ENCODE results near the gene USH2A. TPM values are rescaled to one million over a fixed set of nuclear protein-coding genes. Genes with fewer than 3 reads are reported as not detected.
"Not testable (repeated sequence)": the region's sequence is repeated elsewhere in the genome, so short reads cannot be mapped to it uniquely, and the experiment has no call there.

USH2A gene
- total RNA-seq, 2 donors from 2014 or later = not detected

DNA sequence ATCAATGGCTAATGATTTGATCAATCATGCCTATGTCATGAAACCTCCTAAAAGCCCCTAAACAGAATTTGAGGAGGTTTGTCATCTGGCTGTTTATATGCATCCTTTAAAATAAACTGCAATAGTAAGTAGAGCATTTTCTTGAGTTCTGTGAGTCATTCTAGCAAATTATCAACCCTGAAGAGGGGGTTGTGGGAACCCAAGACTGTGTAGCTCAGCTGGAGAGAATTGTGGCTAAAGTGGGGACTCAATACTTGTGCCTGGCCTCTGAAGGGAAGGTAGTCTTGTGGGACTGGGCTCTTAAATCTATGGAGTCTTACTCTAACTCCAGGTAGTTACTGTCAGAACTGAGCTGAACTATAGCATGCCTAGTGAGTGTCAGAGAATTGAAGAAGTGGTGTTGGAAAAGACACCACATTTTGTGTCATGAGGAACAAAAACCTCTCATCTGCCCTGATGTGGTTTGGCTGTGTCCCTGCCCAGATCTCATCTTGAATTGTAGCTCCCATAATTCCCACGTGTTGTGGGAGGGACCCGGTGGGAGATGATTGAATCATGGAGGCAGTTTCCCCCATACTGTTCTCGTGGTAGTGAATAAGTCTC, 402.4 kb downstream of the USH2A start:
- H3K27me3 Mint-ChIP-seq = no peaks in the 10 kb centered on the region
- H3K4me3 Mint-ChIP-seq = no peak overlapping the region
- no peaks in the 10 kb centered on the region for H3K36me3 Mint-ChIP-seq (ENCODE audit: low read depth)
- no peaks in the 10 kb centered on the region for H3K4me1 Mint-ChIP-seq
- no peak overlapping the region for H3K27ac Mint-ChIP-seq
- ATAC-seq (replicated peaks) = no peak
- H3K9me3 Mint-ChIP-seq = peaks cover 29% of the 10 kb centered on the region

DNA sequence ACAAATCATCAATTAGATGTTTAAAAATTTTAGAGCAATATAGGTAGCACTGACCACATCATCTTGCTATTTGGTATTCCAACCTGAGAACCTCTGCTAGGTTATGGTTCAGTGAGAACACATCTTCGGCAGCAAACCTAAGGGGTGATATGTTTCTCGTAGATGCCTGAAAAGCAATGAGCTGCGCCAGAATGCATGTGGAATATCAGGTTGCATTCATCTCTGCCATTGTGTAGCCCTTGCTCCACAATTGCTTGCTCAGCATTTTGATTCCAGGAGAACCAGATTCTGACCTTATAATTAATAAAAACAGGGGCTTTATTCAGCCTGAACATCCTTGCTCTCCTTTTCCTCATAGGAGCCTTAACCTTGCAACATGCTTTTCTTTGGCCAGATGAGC, 408.1 kb downstream of the USH2A start:
- Mint-ChIP-seq H3K27ac (no peak overlapping the region), H3K27me3 (no peaks in the 10 kb centered on the region), H3K4me3 (no peak overlapping the region), H3K9me3 (peaks cover 32% of the 10 kb centered on the region), H3K36me3 (ENCODE audit: low read depth) (no peaks in the 10 kb centered on the region), H3K4me1 (no peaks in the 10 kb centered on the region)
- no peak for ATAC-seq (replicated peaks)

DNA sequence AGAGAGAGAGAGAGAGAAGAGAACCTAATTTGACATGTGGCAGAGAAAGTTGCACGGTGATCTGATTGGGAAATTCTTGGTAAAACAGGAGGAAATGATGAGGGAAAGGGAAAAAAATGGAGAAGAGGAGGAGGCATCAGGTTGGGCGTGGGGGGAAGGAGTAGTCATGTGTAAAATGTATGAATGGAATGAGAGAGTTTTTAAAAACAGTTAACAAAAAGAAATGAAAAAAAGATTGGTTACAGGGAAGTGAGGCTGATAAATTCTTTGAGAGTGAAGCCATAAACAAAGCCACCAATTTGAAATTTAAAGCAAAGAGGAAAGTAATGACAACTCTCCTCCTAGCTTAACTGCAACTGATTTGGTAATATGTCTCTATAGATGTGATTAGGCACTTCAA, 409.2 kb downstream of the USH2A start:
- H3K27me3 Mint-ChIP-seq = no peaks in the 10 kb centered on the region
- no peak overlapping the region for H3K4me3 Mint-ChIP-seq
- H3K9me3 Mint-ChIP-seq = peaks cover 34% of the 10 kb centered on the region
- no peak overlapping the region for H3K27ac Mint-ChIP-seq
- no peaks in the 10 kb centered on the region for H3K4me1 Mint-ChIP-seq
- ATAC-seq (replicated peaks) = no peak
- no peaks in the 10 kb centered on the region for H3K36me3 Mint-ChIP-seq (ENCODE audit: low read depth)

DNA sequence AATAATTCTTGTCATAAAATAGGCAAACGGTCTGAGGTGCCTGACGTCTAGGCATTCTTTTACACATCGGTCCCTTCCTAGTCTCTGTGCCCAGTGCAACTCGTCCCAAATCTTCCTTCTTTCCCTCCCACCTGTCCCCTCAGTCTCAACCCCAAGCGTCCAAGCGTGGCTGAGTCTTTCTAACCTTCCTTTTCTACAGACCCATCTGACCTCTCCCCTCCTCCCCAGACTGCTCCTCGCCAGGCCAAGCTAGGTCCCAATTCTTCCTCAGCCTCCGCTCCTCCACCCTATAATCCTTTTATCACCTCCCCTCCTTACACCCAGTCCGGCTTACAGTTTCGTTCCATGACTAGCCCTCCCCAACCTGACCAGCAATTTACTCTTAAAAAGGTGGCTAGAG, 413.8 kb downstream of the USH2A start:
- ATAC-seq (replicated peaks); H3K36me3 Mint-ChIP-seq (ENCODE audit: low read depth); H3K27ac Mint-ChIP-seq; H3K27me3 Mint-ChIP-seq; H3K4me1 Mint-ChIP-seq; H3K4me3 Mint-ChIP-seq: not testable (repeated sequence)
- peaks cover 32% of the 10 kb centered on the region for H3K9me3 Mint-ChIP-seq

DNA sequence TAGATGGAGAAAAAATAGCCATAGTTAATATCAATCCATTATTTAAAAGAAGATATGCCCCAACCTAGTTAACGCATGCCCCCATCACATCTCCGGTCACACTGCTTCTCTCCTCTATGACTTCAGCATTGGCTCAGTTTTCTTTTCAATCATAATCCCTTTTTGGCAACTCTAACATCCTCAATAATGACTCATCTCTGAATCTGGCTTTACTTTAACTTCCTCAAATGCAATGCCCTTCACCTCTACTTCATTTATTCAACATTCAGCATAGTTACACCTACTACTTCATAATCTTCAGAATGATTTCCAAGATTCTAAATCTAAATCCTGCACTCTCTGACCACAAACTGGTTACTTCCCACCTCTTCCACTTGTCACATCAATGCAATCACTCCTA, 417.3 kb downstream of the USH2A start:
- no peak overlapping the region for H3K4me3 Mint-ChIP-seq
- ATAC-seq (replicated peaks) = no peak
- no peaks in the 10 kb centered on the region for H3K4me1 Mint-ChIP-seq
- H3K27me3 Mint-ChIP-seq = no peaks in the 10 kb centered on the region
- H3K27ac Mint-ChIP-seq = no peak overlapping the region
- H3K36me3 Mint-ChIP-seq (ENCODE audit: low read depth) = no peaks in the 10 kb centered on the region
- H3K9me3 Mint-ChIP-seq = peaks cover 19% of the 10 kb centered on the region

DNA sequence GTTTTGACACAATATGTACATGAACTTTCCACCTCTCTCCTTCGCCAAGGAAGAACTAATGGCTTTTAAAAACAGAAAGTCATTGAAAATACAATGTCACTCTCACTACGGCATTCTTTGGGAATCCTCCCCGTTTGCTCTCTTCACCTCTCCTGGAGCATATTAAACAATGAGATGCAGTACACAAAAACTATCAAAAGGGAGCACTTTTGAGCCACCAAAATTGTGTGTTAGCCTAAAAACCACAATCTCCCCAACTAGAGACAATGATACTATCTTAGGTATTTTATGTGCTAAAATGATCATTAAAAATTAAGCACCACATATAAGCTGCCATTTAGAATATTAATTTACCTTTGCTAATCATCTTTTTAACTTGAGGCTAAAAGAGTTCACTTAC, 430.6 kb downstream of the USH2A start:
- H3K36me3 Mint-ChIP-seq (ENCODE audit: low read depth) = no peaks in the 10 kb centered on the region
- no peak for ATAC-seq (replicated peaks)
- H3K4me1 Mint-ChIP-seq = no peaks in the 10 kb centered on the region
- no peak overlapping the region for H3K27ac Mint-ChIP-seq
- no peak overlapping the region for H3K4me3 Mint-ChIP-seq
- no peaks in the 10 kb centered on the region for H3K27me3 Mint-ChIP-seq
- peaks cover 9% of the 10 kb centered on the region for H3K9me3 Mint-ChIP-seq

DNA sequence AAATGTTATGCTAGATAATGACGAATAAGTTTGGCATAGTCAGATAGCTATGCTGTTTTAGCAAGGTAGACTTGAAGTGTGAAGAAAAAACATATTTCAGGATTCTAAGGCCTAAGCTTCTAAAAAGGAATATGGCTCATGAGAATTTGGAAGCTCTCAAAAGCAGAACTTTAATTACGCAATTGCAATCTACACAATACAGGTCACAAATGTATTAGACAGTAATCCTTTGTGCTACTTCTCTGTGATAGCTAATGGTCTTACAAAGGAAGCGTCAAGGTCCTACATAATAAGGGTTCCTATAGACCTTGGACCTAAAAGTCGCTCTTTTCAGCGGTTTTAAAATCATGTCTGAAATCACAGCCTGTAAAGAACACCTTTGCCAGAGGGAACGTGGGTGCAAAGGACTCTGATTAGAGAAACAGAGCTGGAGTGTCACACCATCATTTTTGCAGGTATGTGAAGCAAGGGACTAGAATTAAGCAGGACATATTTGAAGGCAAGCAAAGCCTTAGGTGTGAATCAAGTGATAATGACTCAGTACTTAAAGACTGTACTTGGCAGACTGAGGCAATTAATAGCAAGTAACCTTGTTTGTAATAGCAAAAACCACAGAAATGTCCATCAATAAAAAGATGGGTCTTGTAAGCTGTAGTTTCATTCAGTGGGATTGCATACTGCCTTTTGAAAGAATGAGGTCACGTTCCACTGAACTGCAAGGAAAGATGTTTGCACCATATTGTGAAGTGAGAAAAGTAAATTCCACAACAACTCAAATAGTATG, 436.0 kb downstream of the USH2A start:
- Mint-ChIP-seq H3K27ac (no peak overlapping the region), H3K36me3 (ENCODE audit: low read depth) (no peaks in the 10 kb centered on the region), H3K4me3 (no peak overlapping the region), H3K27me3 (no peaks in the 10 kb centered on the region), H3K9me3 (peaks cover 9% of the 10 kb centered on the region), H3K4me1 (no peaks in the 10 kb centered on the region)
- no peak for ATAC-seq (replicated peaks)

DNA sequence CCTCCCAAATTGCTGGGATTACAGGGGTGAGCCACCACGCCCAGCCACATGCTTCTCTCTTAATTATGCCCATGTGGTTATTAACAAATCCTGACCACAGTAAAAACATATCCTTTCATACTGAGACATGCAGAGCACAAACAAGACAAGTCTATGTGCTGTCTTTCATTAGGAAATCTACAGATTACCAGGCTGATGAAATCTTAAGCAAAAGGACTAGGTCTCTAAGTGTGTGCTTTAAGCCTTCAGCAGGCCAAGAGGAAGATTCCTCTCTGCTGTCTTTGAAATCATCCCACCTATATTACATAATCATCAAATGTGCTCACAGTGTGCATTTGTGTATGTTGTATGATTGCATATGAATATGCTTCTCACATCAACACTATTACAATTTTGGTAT, 436.8 kb downstream of the USH2A start:
- Mint-ChIP-seq H3K36me3 (ENCODE audit: low read depth) (no peaks in the 10 kb centered on the region), H3K9me3 (peaks cover 9% of the 10 kb centered on the region)

DNA sequence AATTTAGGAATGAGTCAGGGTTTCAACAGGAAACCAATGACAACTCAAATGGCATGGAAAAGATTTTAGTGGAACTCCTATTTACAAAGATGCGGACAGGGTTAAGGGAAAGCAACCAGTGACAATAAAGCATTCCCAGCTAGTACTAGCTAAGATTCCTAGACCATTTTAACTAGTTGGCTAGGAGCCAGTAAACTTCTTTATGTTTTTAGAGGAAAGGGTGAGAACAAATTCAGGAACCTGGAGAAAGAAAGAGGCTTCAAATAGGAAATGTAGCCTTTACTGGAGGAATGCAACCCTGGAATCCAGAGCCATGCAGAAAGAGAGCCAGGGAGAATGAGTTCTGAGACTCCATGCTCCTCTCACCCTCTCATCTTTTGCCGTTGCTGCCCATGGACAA, 439.6 kb downstream of the USH2A start:
- Mint-ChIP-seq H3K4me3 (no peak overlapping the region), H3K36me3 (ENCODE audit: low read depth) (no peaks in the 10 kb centered on the region), H3K9me3 (no peaks in the 10 kb centered on the region), H3K27ac (no peak overlapping the region), H3K27me3 (no peaks in the 10 kb centered on the region), H3K4me1 (no peaks in the 10 kb centered on the region)
- ATAC-seq (replicated peaks) = no peak

More for the DNA sequence above, 436.8 kb downstream of the USH2A start:
- H3K4me3 Mint-ChIP-seq = no peak overlapping the region
- H3K4me1 Mint-ChIP-seq = no peaks in the 10 kb centered on the region
- ATAC-seq (replicated peaks) = no peak
- no peak overlapping the region for H3K27ac Mint-ChIP-seq
- no peaks in the 10 kb centered on the region for H3K27me3 Mint-ChIP-seq

DNA sequence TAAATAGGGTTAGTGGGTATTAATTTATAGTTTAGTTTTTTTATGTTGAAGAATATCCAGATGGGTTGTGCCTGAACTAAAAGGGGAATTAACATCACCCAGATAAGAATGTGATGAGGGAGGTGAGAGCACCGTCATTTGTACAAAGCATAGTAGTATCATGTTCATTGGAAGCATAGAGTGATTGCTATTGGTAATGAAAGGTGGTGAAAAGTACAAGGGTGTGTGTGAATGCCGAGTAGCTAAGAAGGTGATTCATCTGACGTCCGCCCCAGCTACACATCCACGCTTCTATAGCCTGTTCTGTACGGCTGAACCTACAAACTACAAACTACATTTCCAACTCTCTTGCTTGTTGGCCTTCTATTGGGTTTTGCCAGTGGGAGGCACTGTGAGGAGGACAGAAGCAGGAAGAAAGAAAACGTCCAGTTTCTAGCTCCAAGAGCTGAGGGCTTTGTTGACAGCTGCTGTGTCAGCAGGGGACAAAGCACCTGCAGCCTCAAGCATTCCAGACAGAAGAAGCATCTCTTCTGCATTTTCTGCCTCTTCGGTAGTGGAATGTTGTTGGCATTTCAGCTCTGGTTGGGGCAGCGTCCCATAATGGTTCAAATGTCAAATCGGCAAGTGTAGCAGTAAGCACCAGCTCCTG, 451.3 kb downstream of the USH2A start:
- peaks cover 7% of the 10 kb centered on the region for H3K9me3 Mint-ChIP-seq
- H3K4me1 Mint-ChIP-seq = no peaks in the 10 kb centered on the region
- no peaks in the 10 kb centered on the region for H3K36me3 Mint-ChIP-seq (ENCODE audit: low read depth)
- no peak for ATAC-seq (replicated peaks)
- H3K4me3 Mint-ChIP-seq = no peak overlapping the region
- H3K27me3 Mint-ChIP-seq = no peaks in the 10 kb centered on the region
- no peak overlapping the region for H3K27ac Mint-ChIP-seq

DNA sequence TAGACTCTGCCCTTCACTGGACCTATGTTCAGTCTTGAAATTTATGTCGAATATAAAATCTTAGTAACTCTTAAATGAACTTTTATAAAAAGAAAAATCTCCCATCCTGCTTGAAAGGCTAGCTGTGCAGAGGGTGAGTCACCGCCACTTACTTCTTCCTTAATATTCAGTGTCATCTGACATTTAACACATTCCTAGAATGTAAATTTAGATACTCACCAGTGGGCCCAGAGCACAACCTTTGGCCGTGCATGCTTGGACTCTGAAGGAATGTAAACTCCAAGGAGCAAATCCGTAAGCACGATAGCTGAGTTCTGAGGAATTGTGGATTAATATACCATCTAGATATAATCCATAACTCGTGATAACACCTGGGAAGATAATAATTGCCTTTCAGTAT, 452.8 kb downstream of the USH2A start:
- Mint-ChIP-seq H3K36me3 (ENCODE audit: low read depth) (no peaks in the 10 kb centered on the region), H3K4me3 (no peak overlapping the region), H3K9me3 (peaks cover 11% of the 10 kb centered on the region), H3K4me1 (no peaks in the 10 kb centered on the region), H3K27me3 (no peaks in the 10 kb centered on the region), H3K27ac (no peak overlapping the region)
- no peak for ATAC-seq (replicated peaks)

DNA sequence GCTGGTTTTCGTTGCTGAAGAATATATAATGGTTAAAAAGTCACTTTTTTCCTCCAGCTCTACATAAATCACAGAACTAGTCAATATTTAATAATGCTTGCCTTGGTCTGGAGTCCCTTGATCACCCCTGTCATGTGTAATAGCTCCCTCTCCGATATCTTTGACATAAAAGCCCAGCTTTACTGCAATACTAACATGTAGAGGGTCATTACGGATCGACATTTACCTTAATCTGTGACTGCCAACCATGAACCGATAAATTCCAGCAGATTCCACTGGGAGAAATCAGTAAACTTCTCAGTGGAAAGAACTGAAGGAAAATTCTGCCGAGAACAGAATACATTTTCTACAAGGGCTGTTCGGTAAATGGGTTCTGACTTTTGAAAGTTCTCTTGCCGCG, 459.6 kb downstream of the USH2A start:
- H3K9me3 Mint-ChIP-seq = peaks cover 9% of the 10 kb centered on the region
- ATAC-seq (replicated peaks) = no peak
- no peaks in the 10 kb centered on the region for H3K27me3 Mint-ChIP-seq
- H3K36me3 Mint-ChIP-seq (ENCODE audit: low read depth) = no peaks in the 10 kb centered on the region
- H3K27ac Mint-ChIP-seq = no peak overlapping the region
- no peaks in the 10 kb centered on the region for H3K4me1 Mint-ChIP-seq
- no peak overlapping the region for H3K4me3 Mint-ChIP-seq

DNA sequence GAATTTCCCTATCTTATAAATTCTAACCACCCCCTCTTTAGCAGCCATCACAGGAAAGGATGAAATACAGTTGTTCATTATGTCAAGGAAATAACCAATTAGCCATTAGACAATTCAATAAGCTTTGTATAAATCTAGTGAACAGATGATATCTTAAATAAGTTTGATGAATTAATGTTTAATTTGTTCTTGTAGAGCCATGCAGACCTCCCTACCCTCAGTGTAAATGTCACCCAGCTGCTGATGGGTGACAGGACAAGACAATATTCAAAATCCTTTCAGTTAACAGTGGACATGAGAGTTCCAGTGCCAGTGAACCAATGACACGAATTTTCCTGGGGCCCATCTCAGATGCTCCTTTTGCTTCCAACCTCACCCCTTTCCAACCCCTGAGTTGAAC, 460.2 kb downstream of the USH2A start:
- no peaks in the 10 kb centered on the region for H3K27me3 Mint-ChIP-seq
- peaks cover 12% of the 10 kb centered on the region for H3K9me3 Mint-ChIP-seq
- H3K36me3 Mint-ChIP-seq (ENCODE audit: low read depth) = no peaks in the 10 kb centered on the region

DNA sequence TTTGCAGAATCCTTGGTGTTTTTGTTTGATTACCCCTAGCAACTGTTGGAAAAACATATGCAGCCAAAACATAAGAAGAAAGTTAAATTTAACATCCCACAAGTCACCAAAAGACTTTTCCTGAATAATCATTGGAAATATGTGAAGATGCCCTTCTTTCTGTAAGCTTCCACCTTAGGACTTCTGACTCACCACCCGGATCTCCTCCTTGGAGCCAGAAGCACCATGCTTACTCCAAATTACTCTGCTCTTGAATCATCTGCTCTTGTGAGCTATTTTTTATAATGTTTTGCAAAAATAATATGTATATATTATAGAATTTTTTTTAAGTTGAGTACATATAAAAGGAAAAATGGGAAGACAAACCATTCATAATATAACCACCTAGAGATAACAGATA, 464.4 kb downstream of the USH2A start:
- H3K4me3 Mint-ChIP-seq = no peak overlapping the region
- no peak for ATAC-seq (replicated peaks)
- no peak overlapping the region for H3K27ac Mint-ChIP-seq
- H3K4me1 Mint-ChIP-seq = no peaks in the 10 kb centered on the region
- peaks cover 17% of the 10 kb centered on the region for H3K9me3 Mint-ChIP-seq
- no peaks in the 10 kb centered on the region for H3K27me3 Mint-ChIP-seq
- H3K36me3 Mint-ChIP-seq (ENCODE audit: low read depth) = no peaks in the 10 kb centered on the region

More for the DNA sequence above, 460.2 kb downstream of the USH2A start:
- H3K4me1 Mint-ChIP-seq = no peaks in the 10 kb centered on the region
- no peak overlapping the region for H3K27ac Mint-ChIP-seq
- ATAC-seq (replicated peaks) = no peak
- no peak overlapping the region for H3K4me3 Mint-ChIP-seq

DNA sequence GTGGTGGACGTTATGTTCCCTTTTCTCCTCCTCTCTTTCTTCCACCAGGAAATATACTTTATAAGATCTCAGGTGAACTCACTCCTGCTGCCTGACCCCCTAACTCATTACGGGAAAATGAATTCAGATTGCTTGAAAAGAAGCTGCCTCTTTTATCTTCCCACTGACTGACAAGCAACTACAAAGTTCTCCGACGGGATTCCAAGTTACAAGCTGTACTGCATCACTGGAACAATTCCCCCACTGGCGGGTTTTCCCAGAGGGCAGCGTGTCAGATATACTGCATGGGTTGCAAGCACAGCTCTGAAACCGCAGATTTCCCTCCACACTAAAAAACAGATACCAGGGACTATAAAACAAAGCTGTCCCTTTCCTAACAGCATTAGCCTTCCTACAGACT, 465.6 kb downstream of the USH2A start:
- Mint-ChIP-seq H3K4me3 (no peak overlapping the region), H3K4me1 (no peaks in the 10 kb centered on the region), H3K36me3 (ENCODE audit: low read depth) (no peaks in the 10 kb centered on the region), H3K27me3 (no peaks in the 10 kb centered on the region), H3K9me3 (peaks cover 17% of the 10 kb centered on the region), H3K27ac (no peak overlapping the region)
- ATAC-seq (replicated peaks) = no peak
